ENCODE data around the gene USP25. TPM values are rescaled to one million over a fixed set of nuclear protein-coding genes. Genes with fewer than 3 reads are reported as not detected.

USP25 gene
- total RNA-seq, 1 experiment from 2014 or later, result 33.6 TPM

DNA sequence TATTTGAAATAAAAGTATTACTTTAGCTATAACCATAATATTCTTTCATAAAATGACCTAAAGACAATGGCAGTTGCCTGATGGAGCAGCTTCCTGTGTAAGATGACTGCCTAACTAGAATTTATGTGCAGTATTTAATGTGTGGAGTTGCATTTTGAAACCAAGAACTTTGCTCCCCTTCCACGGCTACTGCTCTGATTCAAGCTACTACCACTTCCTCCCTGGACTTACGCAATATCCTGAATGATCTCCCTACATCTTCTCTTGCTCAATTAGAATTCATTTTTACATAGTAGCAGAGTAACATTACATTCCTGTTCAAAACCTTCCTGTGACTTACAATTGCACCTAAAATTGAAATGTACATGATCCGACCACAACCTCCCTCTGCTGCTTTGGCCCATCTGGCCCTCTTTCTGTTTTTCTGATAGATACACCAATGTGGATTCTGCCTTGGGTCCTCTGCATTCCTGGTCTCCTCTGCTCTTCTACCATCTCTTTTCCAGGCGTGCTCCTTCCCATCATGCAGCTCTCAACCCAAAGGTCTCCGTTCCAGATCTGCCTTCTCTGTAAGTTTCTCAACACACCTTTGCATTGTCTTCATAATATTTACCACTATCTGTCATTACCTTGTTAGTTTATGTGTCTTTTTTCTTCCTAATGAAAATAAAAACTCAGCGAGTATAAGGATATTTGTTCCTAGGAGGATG lies 47.4 kb upstream of the USP25 start:
- Histone ChIP-seq H3K79me2 (ENCODE audit: insufficient read depth, low read length) (no peaks in the 10 kb centered on the region), H3K4me3 (replicated peaks in 1 of 2; ENCODE audit: low read depth in 1 of 2, low read length in 2 of 2) (no peak overlapping the region), H3K36me3 (ENCODE audit: control insufficient read depth in 1 of 2, insufficient read depth in 2 of 2, low read length in 2 of 2) (no peaks in the 10 kb centered on the region), H3K9ac (ENCODE audit: low read length) (no peak overlapping the region), H3K9me2 (ENCODE audit: insufficient read depth) (no peaks in the 10 kb centered on the region), H3K4me1 (ENCODE audit: control insufficient read depth in 1 of 2, insufficient read depth in 2 of 2, low read length in 2 of 2) (peaks cover 0 to 3% of the 10 kb centered on the region in 2 experiments; a peak in 1 of 4 replicates), H3K27ac (ENCODE audit: low read depth, low read length) (no peak overlapping the region), H4K20me1 (ENCODE audit: insufficient read depth) (no peaks in the 10 kb centered on the region), H3K9me3 (ENCODE audit: control insufficient read depth in 1 of 2, insufficient read depth in 1 of 2, low read depth in 1 of 2, low read length in 2 of 2) (no peaks in the 10 kb centered on the region), H2AFZ (ENCODE audit: low read depth, low read length, poor library complexity, severe bottlenecking) (peak overlapping the region; percentile 46), H3K4me2 (ENCODE audit: low read length) (no peak overlapping the region), H3K27me3 (ENCODE audit: insufficient read depth, low read length) (no peaks in the 10 kb centered on the region)
- no TSS peak for BruUV-seq (replicated peaks)
- intact Hi-C loops (cut with micrococcal nuclease), result no loop called here
- ChIA-PET RAD21 (ENCODE audit: low non-redundant PET in 1 of 2, low total read pairs in 2 of 2, uncharacterized antibody in 2 of 2, unreplicated experiment in 2 of 2) (no interaction called here), POLR2A (no interaction called here), CTCF (no interaction called here)
- no peak for DNase-seq (ENCODE audit: low read depth, low spot score)
- TF ChIP-seq, protein P1, sequence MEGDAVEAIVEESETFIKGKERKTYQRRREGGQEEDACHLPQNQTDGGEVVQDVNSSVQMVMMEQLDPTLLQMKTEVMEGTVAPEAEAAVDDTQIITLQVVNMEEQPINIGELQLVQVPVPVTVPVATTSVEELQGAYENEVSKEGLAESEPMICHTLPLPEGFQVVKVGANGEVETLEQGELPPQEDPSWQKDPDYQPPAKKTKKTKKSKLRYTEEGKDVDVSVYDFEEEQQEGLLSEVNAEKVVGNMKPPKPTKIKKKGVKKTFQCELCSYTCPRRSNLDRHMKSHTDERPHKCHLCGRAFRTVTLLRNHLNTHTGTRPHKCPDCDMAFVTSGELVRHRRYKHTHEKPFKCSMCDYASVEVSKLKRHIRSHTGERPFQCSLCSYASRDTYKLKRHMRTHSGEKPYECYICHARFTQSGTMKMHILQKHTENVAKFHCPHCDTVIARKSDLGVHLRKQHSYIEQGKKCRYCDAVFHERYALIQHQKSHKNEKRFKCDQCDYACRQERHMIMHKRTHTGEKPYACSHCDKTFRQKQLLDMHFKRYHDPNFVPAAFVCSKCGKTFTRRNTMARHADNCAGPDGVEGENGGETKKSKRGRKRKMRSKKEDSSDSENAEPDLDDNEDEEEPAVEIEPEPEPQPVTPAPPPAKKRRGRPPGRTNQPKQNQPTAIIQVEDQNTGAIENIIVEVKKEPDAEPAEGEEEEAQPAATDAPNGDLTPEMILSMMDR (IDR thresholded peaks at IDR 0.05 in 2 of 3, conservative IDR thresholded peaks at IDR 0.05 in 1 of 3; ENCODE audit: borderline replicate concordance in 1 of 3, insufficient read depth in 1 of 3, low read depth in 2 of 3, low read length in 2 of 3), result no peak
- TF ChIP-seq CEBPB (IDR thresholded peaks at IDR 0.05; ENCODE audit: low read depth), result peak; percentile 42; the same call in 1 of the 2 replicates
- no peak for ATAC-seq

GRCh38 chr21:15682977-15683376 lies 46.8 kb upstream of the USP25 start:
- intact Hi-C loops (cut with micrococcal nuclease), result no loop called here
- Histone ChIP-seq H3K79me2 (ENCODE audit: insufficient read depth, low read length) (no peaks in the 10 kb centered on the region), H3K4me3 (replicated peaks in 1 of 2; ENCODE audit: low read depth in 1 of 2, low read length in 2 of 2) (no peak overlapping the region), H3K4me2 (ENCODE audit: low read length) (no peak overlapping the region), H2AFZ (ENCODE audit: low read depth, low read length, poor library complexity, severe bottlenecking) (no peak overlapping the region), H4K20me1 (ENCODE audit: insufficient read depth) (no peaks in the 10 kb centered on the region), H3K4me1 (ENCODE audit: control insufficient read depth in 1 of 2, insufficient read depth in 2 of 2, low read length in 2 of 2) (peaks cover 0 to 3% of the 10 kb centered on the region in 2 experiments; a peak in 1 of 4 replicates), H3K9ac (ENCODE audit: low read length) (no peak overlapping the region), H3K27ac (ENCODE audit: low read depth, low read length) (no peak overlapping the region), H3K9me2 (ENCODE audit: insufficient read depth) (no peaks in the 10 kb centered on the region), H3K9me3 (ENCODE audit: control insufficient read depth in 1 of 2, insufficient read depth in 1 of 2, low read depth in 1 of 2, low read length in 2 of 2) (no peaks in the 10 kb centered on the region), H3K36me3 (ENCODE audit: control insufficient read depth in 1 of 2, insufficient read depth in 2 of 2, low read length in 2 of 2) (no peaks in the 10 kb centered on the region), H3K27me3 (ENCODE audit: insufficient read depth, low read length) (no peaks in the 10 kb centered on the region)
- DNase-seq (ENCODE audit: low read depth, low spot score), result no peak
- ChIA-PET CTCF (no interaction called here), POLR2A (no interaction called here), RAD21 (ENCODE audit: low non-redundant PET in 1 of 2, low total read pairs in 2 of 2, uncharacterized antibody in 2 of 2, unreplicated experiment in 2 of 2) (no interaction called here)
- ATAC-seq, result no peak
- no TSS peak for BruUV-seq (replicated peaks)
- TF ChIP-seq SP1 (IDR thresholded peaks at IDR 0.05; ENCODE audit: low read depth) (no peak), EGR1 (IDR thresholded peaks at IDR 0.05; ENCODE audit: low read depth) (no peak), ZNF274 (IDR thresholded peaks at IDR 0.05; ENCODE audit: low read depth, low read length) (no peak), EZH2 (IDR thresholded peaks at IDR 0.05) (no peak), POLR2AphosphoS5 (IDR thresholded peaks at IDR 0.05; ENCODE audit: low read depth, low read length) (no peak), REST (IDR thresholded peaks at IDR 0.05; ENCODE audit: low read depth) (no peak), RAD21 (IDR thresholded peaks at IDR 0.05; ENCODE audit: low read depth) (no peak), CEBPB (IDR thresholded peaks at IDR 0.05; ENCODE audit: low read depth) (no peak), EZH2phosphoT487 (IDR thresholded peaks at IDR 0.05; ENCODE audit: borderline replicate concordance) (no peak), JUND (IDR thresholded peaks at IDR 0.05) (no peak)
- TF ChIP-seq, protein P1 (IDR thresholded peaks at IDR 0.05 in 2 of 3, conservative IDR thresholded peaks at IDR 0.05 in 1 of 3; ENCODE audit: borderline replicate concordance in 1 of 3, insufficient read depth in 1 of 3, low read depth in 2 of 3, low read length in 2 of 3), result no peak
